Chondrocyte (in vitro differentiated cells): Measurements from ENCODE around the gene SPIRE1. TPM values are rescaled to one million over a fixed set of nuclear protein-coding genes. Genes with fewer than 3 reads are reported as not detected.

Experiments used
- DNase-seq: peaks from one replicate; pipeline ENCODE4 v3.0.0; 2021; ENCODE audit warnings: mixed read lengths, low spot score
- H3K27ac Mint-ChIP-seq: one replicate; pipeline ENCODE4 v1.8.0; 2021; ENCODE audit warnings: mild to moderate bottlenecking, moderate library complexity, mixed read lengths; ENCODE audit not compliant: unreplicated experiment
- H3K27me3 Mint-ChIP-seq: 2 replicates; pipeline ENCODE4 v1.8.0; 2021; ENCODE audit warnings: low read depth, mixed read lengths
- H3K36me3 Mint-ChIP-seq: 2 replicates; pipeline ENCODE4 v1.8.0; 2021; ENCODE audit warnings: low read depth, mixed read lengths
- H3K4me1 Mint-ChIP-seq: 2 replicates; pipeline ENCODE4 v1.8.0; 2021; ENCODE audit warnings: low read depth, mild to moderate bottlenecking, mixed read lengths
- H3K4me3 Mint-ChIP-seq: one replicate; pipeline ENCODE4 v1.8.0; 2021; ENCODE audit warnings: mild to moderate bottlenecking, moderate library complexity, mixed read lengths; ENCODE audit not compliant: unreplicated experiment
- H3K9me3 Mint-ChIP-seq: 2 replicates; pipeline ENCODE4 v1.8.0; 2021; ENCODE audit warnings: low read depth, mixed read lengths
- CTCF ChIP-seq: fragments of 200-600 bp; sonication (generic); IDR thresholded peaks from 2 replicates; pipeline ENCODE4 v1.5.0; 2021; ENCODE audit warnings: antibody characterized with exemption, mild to moderate bottlenecking, moderate library complexity
- total RNA-seq: library from RNA; stranded (reverse); gene quantifications from 3 replicates; pipeline ENCODE4 v1.2.1, GENCODE V29; 2021

Gene SPIRE1
- total RNA-seq, 1 donor from 2014 or later, result 57.8 TPM

DNA sequence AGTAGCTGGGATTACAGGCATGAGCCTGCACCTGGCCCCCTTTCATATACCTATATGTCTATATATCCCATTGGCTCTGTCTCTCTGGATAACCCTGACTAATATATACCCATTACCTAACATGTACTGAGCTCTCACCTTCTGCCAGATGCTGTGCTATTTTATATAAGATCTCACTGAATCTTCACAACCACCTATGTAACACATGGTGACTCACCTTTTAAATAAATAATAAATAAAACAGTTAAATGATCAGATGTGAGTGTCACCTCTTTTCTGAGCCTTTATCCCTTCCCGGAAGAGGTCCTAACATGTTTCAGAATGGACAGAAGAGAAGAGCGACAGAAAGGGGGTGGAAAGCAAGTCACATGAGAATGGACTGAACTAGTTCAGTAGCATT, 123.1 kb downstream of the SPIRE1 start:
- peaks cover 6% of the 10 kb centered on the region for H3K36me3 Mint-ChIP-seq
- peaks cover 13% of the 10 kb centered on the region for H3K4me1 Mint-ChIP-seq
- H3K9me3 Mint-ChIP-seq, result peaks cover 3% of the 10 kb centered on the region
- H3K4me3 Mint-ChIP-seq, result no peak overlapping the region
- no peaks in the 10 kb centered on the region for H3K27me3 Mint-ChIP-seq
- no peak overlapping the region for H3K27ac Mint-ChIP-seq
- DNase-seq, result no peak
- no peak for TF ChIP-seq CTCF

- Mint-ChIP-seq H3K4me1 (peaks cover 18% of the 10 kb centered on the region), H3K9me3 (no peaks in the 10 kb centered on the region), H3K27ac (no peak overlapping the region), H3K27me3 (no peaks in the 10 kb centered on the region), H3K36me3 (peaks cover 9% of the 10 kb centered on the region), H3K4me3 (no peak overlapping the region)
- TF ChIP-seq CTCF, result no peak
- DNase-seq, result no peak
These were observed 125.2 kb downstream of the SPIRE1 start for GRCh38 chr18:12532661-12533060.

GRCh38 chr18:12531749-12532148, 126.2 kb downstream of the SPIRE1 start:
- Mint-ChIP-seq H3K9me3 (no peaks in the 10 kb centered on the region), H3K27ac (no peak overlapping the region), H3K4me3 (no peak overlapping the region), H3K27me3 (no peaks in the 10 kb centered on the region), H3K4me1 (peaks cover 18% of the 10 kb centered on the region), H3K36me3 (peaks cover 11% of the 10 kb centered on the region)
- TF ChIP-seq CTCF, result peak; percentile 26
- DNase-seq, result no peak

DNA sequence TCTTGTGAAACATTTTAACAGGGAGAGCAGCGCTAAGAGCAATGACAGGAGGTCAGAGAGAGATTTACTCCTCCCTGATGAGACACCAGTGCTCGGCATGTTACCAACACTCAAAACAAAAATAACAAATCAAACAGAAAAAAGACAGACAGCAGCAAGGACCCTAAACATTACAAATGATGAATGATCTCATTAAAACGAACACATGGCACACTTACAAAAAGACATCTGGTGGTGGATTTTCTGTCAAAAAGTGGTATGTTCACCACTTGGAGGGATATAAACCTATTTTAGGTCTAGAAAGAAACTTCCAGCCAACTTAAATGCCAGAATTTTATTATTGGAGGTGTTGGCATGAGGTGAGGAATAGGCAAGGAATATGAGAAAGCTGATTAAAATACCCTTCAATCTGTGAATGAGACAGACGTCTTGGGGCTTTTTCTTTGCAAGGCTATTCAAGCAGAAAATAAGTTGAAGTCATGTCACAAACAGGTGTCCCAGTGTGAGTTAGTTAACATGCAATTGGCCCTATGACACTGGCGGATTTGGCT, 137.4 kb downstream of the SPIRE1 start:
- no peak for DNase-seq
- Mint-ChIP-seq H3K27ac (peak overlapping the region; percentile 71), H3K4me1 (peaks cover 33% of the 10 kb centered on the region), H3K36me3 (no peaks in the 10 kb centered on the region), H3K4me3 (no peak overlapping the region), H3K9me3 (no peaks in the 10 kb centered on the region), H3K27me3 (no peaks in the 10 kb centered on the region)
- no peak for TF ChIP-seq CTCF

DNA sequence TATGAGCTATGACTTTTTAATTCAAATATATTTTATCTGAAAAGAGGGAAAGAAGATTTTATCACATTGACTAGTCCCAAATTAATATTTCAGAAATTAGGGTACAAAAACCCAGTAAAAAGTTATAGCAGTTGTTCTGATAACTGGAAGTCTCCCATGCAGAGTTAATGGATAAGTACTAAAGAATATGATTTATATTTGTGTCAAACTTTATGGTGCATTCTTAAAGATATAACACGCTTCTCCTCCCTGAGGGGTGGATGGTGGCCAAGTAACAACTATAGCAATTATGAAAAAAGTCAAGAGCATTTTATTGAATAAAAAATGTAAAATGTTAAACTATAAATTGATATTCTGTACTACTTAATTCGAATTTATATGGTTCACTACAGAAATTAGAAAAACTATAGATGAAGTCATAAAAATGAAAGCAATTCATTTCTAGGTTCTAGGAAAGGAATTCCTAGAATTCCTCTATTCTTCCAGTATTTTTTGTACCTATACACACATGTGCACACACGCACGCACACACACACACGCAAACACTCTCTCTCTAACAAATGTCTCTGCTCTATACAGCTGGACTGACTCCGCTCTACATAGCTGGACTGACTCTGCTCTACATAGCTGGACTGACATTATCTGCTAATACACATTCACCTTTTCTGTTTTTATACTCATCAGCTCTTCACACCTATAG, 138.9 kb downstream of the SPIRE1 start:
- DNase-seq, result no peak
- Mint-ChIP-seq H3K4me3 (no peak overlapping the region), H3K4me1 (peaks cover 35% of the 10 kb centered on the region), H3K27me3 (no peaks in the 10 kb centered on the region), H3K27ac (peak overlapping the region; percentile 1), H3K9me3 (no peaks in the 10 kb centered on the region), H3K36me3 (no peaks in the 10 kb centered on the region)
- TF ChIP-seq CTCF, result no peak
